ENCODE results near the gene CRLF1. TPM values are rescaled to one million over a fixed set of nuclear protein-coding genes. Genes with fewer than 3 reads are reported as not detected.
A peak's percentile ranks its signal among the peaks of the same experiment; 100 is the strongest.

CRLF1 gene
- total RNA-seq, 1 donor from 2014 or later = 17.0 TPM

GRCh38 chr19:18558604-18559003 is 48.0 kb downstream of the CRLF1 start:
- Mint-ChIP-seq H3K27ac (ENCODE audit: unreplicated experiment) (peak overlapping the region; percentile 92), H3K27me3 (ENCODE audit: unreplicated experiment) (no peaks in the 10 kb centered on the region), H3K4me1 (ENCODE audit: unreplicated experiment) (peaks cover 11% of the 10 kb centered on the region), H3K4me3 (ENCODE audit: unreplicated experiment) (peak overlapping the region; percentile 92), H3K9me3 (ENCODE audit: unreplicated experiment) (no peaks in the 10 kb centered on the region), H3K36me3 (ENCODE audit: unreplicated experiment) (peaks cover 10% of the 10 kb centered on the region)
- DNase-seq (ENCODE audit: extremely low spot score, unreplicated experiment) = no peak
- TF ChIP-seq, protein P1, sequence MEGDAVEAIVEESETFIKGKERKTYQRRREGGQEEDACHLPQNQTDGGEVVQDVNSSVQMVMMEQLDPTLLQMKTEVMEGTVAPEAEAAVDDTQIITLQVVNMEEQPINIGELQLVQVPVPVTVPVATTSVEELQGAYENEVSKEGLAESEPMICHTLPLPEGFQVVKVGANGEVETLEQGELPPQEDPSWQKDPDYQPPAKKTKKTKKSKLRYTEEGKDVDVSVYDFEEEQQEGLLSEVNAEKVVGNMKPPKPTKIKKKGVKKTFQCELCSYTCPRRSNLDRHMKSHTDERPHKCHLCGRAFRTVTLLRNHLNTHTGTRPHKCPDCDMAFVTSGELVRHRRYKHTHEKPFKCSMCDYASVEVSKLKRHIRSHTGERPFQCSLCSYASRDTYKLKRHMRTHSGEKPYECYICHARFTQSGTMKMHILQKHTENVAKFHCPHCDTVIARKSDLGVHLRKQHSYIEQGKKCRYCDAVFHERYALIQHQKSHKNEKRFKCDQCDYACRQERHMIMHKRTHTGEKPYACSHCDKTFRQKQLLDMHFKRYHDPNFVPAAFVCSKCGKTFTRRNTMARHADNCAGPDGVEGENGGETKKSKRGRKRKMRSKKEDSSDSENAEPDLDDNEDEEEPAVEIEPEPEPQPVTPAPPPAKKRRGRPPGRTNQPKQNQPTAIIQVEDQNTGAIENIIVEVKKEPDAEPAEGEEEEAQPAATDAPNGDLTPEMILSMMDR (IDR thresholded peaks at IDR 0.05) = no peak

GRCh38 chr19:18558202-18558555 is 48.4 kb downstream of the CRLF1 start:
- peak overlapping the region; percentile 92 for H3K4me3 Mint-ChIP-seq (ENCODE audit: unreplicated experiment)
- no peak for DNase-seq (ENCODE audit: extremely low spot score, unreplicated experiment)
- H3K27me3 Mint-ChIP-seq (ENCODE audit: unreplicated experiment) = no peaks in the 10 kb centered on the region
- H3K36me3 Mint-ChIP-seq (ENCODE audit: unreplicated experiment) = peaks cover 9% of the 10 kb centered on the region
- TF ChIP-seq, protein P1 (IDR thresholded peaks at IDR 0.05) = no peak
- H3K9me3 Mint-ChIP-seq (ENCODE audit: unreplicated experiment) = no peaks in the 10 kb centered on the region
- H3K4me1 Mint-ChIP-seq (ENCODE audit: unreplicated experiment) = peaks cover 11% of the 10 kb centered on the region
- H3K27ac Mint-ChIP-seq (ENCODE audit: unreplicated experiment) = peak overlapping the region; percentile 92

GRCh38 chr19:18557411-18558201 is 49.0 kb downstream of the CRLF1 start, which contains the start of gene KXD1:
Gene KXD1, plus strand, starts transcription at chr19:18557870. Its CDS starts 4,187 bp downstream, at chr19:18562057.
- H3K4me1 Mint-ChIP-seq (ENCODE audit: unreplicated experiment) = peaks cover 11% of the 10 kb centered on the region
- TF ChIP-seq, protein P1 (IDR thresholded peaks at IDR 0.05) = no peak
- H3K4me3 Mint-ChIP-seq (ENCODE audit: unreplicated experiment) = peak within 1 kb of the TSS; percentile 92
- H3K27ac Mint-ChIP-seq (ENCODE audit: unreplicated experiment) = peak within 1 kb of the TSS; percentile 92
- H3K36me3 Mint-ChIP-seq (ENCODE audit: unreplicated experiment) = peaks cover 6% of the 10 kb centered on the region
- H3K27me3 Mint-ChIP-seq (ENCODE audit: unreplicated experiment) = no peaks in the 10 kb centered on the region
- H3K9me3 Mint-ChIP-seq (ENCODE audit: unreplicated experiment) = no peaks in the 10 kb centered on the region
- DNase-seq (ENCODE audit: extremely low spot score, unreplicated experiment) = peak; percentile 98

GRCh38 chr19:18551631-18552030 is 55.0 kb downstream of the CRLF1 start:
- no peak for DNase-seq (ENCODE audit: extremely low spot score, unreplicated experiment)
- Mint-ChIP-seq H3K27ac (ENCODE audit: unreplicated experiment) (no peak overlapping the region), H3K27me3 (ENCODE audit: unreplicated experiment) (no peaks in the 10 kb centered on the region), H3K9me3 (ENCODE audit: unreplicated experiment) (no peaks in the 10 kb centered on the region), H3K4me1 (ENCODE audit: unreplicated experiment) (no peaks in the 10 kb centered on the region), H3K4me3 (ENCODE audit: unreplicated experiment) (no peak overlapping the region), H3K36me3 (ENCODE audit: unreplicated experiment) (no peaks in the 10 kb centered on the region)
- TF ChIP-seq, protein P1 (IDR thresholded peaks at IDR 0.05) = no peak

DNA sequence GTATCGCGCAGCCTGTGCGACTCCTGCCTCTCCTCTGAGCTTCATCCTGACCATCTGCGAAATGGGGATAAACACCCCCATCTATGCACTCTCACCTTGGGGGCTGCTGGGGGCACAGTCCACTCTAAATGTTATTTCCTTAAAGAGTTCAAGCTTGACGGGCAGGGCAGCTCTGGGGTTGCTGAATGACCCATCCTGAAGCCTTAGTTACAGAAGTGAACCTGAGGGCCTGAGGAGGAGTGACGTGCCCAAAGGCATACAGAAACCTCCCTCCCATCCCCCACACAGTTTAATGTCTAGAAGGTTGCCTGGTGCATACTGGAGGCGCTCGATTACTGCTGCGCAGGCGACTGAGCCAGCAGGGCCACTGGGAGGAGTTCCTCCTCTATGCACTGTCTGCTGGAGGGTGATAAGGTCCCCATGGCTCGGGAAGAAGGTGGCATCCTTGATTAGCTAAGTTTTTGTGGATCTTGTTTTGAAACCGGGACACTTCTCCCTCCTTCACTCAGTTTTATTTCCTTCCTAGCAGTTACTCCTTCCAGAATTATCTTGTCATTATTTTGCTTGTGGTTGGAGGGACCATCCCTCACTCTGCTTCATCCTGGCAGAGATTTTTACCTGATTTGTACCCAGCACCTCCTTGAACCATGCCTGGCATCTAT is 62.7 kb downstream of the CRLF1 start:
- no peaks in the 10 kb centered on the region for H3K27me3 Mint-ChIP-seq (ENCODE audit: unreplicated experiment)
- peak overlapping the region; percentile 70 for H3K4me3 Mint-ChIP-seq (ENCODE audit: unreplicated experiment)
- peaks cover 16% of the 10 kb centered on the region for H3K4me1 Mint-ChIP-seq (ENCODE audit: unreplicated experiment)
- H3K27ac Mint-ChIP-seq (ENCODE audit: unreplicated experiment) = peak overlapping the region; percentile 57
- TF ChIP-seq, protein P1 (IDR thresholded peaks at IDR 0.05) = no peak
- H3K36me3 Mint-ChIP-seq (ENCODE audit: unreplicated experiment) = peaks cover 6% of the 10 kb centered on the region
- DNase-seq (ENCODE audit: extremely low spot score, unreplicated experiment) = no peak
- no peaks in the 10 kb centered on the region for H3K9me3 Mint-ChIP-seq (ENCODE audit: unreplicated experiment)

All from osteocyte (in vitro differentiated cells).